ENCODE measurements around the gene NLRP3. TPM values are rescaled to one million over a fixed set of nuclear protein-coding genes. Genes with fewer than 3 reads are reported as not detected.
A peak's percentile ranks its signal among the peaks of the same experiment; 100 is the strongest.
"Not testable (repeated sequence)": the region's sequence is repeated elsewhere in the genome, so short reads cannot be mapped to it uniquely, and the experiment has no call there.

The NLRP3 gene
- total RNA-seq, 1 donor from 2014 or later, result 0.22 TPM

GRCh38 chr1:247370786-247371732, 44.9 kb upstream of the NLRP3 start:
- Mint-ChIP-seq H3K27me3 (ENCODE audit: low read depth) (no peaks in the 10 kb centered on the region), H3K4me3 (no peak overlapping the region), H3K36me3 (peaks cover 1% of the 10 kb centered on the region), H3K9me3 (peaks cover 7% of the 10 kb centered on the region), H3K27ac (peak overlapping the region; percentile 93), H3K4me1 (peaks cover 58% of the 10 kb centered on the region)
- DNase-seq (ENCODE audit: low spot score in 2 of 2, unreplicated experiment in 2 of 2), result peak; percentile 59 to 71
- TF ChIP-seq, protein P1, sequence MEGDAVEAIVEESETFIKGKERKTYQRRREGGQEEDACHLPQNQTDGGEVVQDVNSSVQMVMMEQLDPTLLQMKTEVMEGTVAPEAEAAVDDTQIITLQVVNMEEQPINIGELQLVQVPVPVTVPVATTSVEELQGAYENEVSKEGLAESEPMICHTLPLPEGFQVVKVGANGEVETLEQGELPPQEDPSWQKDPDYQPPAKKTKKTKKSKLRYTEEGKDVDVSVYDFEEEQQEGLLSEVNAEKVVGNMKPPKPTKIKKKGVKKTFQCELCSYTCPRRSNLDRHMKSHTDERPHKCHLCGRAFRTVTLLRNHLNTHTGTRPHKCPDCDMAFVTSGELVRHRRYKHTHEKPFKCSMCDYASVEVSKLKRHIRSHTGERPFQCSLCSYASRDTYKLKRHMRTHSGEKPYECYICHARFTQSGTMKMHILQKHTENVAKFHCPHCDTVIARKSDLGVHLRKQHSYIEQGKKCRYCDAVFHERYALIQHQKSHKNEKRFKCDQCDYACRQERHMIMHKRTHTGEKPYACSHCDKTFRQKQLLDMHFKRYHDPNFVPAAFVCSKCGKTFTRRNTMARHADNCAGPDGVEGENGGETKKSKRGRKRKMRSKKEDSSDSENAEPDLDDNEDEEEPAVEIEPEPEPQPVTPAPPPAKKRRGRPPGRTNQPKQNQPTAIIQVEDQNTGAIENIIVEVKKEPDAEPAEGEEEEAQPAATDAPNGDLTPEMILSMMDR (IDR thresholded peaks at IDR 0.05; ENCODE audit: unreplicated experiment), result no peak

- DNase-seq (ENCODE audit: low spot score in 2 of 2, unreplicated experiment in 2 of 2), result no peak
- H3K36me3 Mint-ChIP-seq, result peaks cover 1% of the 10 kb centered on the region
- peaks cover 61% of the 10 kb centered on the region for H3K4me1 Mint-ChIP-seq
- TF ChIP-seq, protein P1 (IDR thresholded peaks at IDR 0.05; ENCODE audit: unreplicated experiment), result no peak
- H3K4me3 Mint-ChIP-seq, result no peak overlapping the region
- peaks cover 7% of the 10 kb centered on the region for H3K9me3 Mint-ChIP-seq
- H3K27ac Mint-ChIP-seq, result peak overlapping the region; percentile 93
- H3K27me3 Mint-ChIP-seq (ENCODE audit: low read depth), result no peaks in the 10 kb centered on the region
These were observed 44.1 kb upstream of the NLRP3 start for GRCh38 chr1:247371801-247372259.

DNA sequence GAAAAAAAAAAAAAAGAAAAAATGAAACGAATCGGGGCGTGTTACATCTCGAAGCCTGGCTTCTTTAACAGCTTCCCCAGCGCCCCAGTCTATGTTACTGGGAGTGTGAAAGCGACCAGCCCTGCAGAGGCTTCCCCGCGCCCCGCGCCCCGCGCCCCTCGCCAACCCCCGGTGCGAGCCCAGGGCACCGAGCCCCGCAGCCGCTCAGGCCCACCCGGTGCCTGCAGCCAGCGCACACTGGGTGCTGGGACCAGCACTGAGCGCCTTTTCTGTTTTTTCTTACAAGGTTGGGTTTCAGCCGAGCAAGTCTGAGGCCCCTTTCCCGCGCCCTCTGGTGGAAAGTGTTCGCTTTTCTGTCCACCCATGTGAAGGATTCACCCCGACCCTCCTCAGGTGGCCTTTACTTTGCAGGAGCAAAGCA, 42.2 kb upstream of the NLRP3 start:
- H3K4me3 Mint-ChIP-seq, result no peak overlapping the region
- H3K4me1 Mint-ChIP-seq, result peaks cover 70% of the 10 kb centered on the region
- no peaks in the 10 kb centered on the region for H3K27me3 Mint-ChIP-seq (ENCODE audit: low read depth)
- TF ChIP-seq, protein P1 (IDR thresholded peaks at IDR 0.05; ENCODE audit: unreplicated experiment), result peak; percentile 59
- H3K9me3 Mint-ChIP-seq, result no peaks in the 10 kb centered on the region
- H3K36me3 Mint-ChIP-seq, result no peaks in the 10 kb centered on the region
- no peak for DNase-seq (ENCODE audit: low spot score in 2 of 2, unreplicated experiment in 2 of 2)
- no peak overlapping the region for H3K27ac Mint-ChIP-seq

DNA sequence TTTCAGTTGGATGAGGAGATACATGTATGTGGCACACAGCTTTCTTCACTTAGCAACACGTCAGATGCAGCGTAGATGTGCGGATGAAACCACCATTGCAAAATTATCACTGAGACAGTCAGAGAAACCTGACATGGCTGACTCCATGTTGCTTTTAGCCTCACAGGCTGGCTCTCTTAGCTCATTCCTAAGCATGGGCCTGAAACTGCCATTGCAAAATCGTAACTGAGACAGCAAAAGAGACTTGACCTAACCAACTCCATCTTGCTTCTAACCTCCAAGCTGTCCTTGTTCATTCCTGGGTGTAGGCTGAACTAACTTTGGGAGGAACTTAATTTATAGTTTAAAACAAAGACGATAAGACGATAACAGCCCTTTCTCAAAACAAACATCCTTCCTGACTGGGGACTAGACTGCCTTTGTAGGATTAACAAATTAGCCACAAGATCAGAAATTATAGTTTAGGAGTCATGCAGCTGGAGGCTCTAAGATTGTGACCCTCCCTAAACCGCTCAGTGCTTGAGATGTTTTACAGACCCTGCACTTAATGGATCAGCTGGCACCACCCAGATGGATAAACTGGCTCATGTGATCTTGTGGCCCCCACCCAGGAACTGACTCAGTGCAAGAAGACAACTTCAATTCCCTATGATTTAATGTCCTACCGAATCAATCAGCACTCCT, 41.2 kb upstream of the NLRP3 start:
- H3K4me3 Mint-ChIP-seq; DNase-seq (ENCODE audit: low spot score in 2 of 2, unreplicated experiment in 2 of 2); H3K36me3 Mint-ChIP-seq; H3K27me3 Mint-ChIP-seq (ENCODE audit: low read depth); H3K9me3 Mint-ChIP-seq: not testable (repeated sequence)
- H3K27ac Mint-ChIP-seq, result peak overlapping the region; percentile 15
- peaks cover 59% of the 10 kb centered on the region for H3K4me1 Mint-ChIP-seq

- Mint-ChIP-seq H3K36me3 (peaks cover 3% of the 10 kb centered on the region), H3K27ac (no peak overlapping the region), H3K4me3 (no peak overlapping the region), H3K4me1 (peaks cover 52% of the 10 kb centered on the region), H3K27me3 (ENCODE audit: low read depth) (no peaks in the 10 kb centered on the region), H3K9me3 (peaks cover 7% of the 10 kb centered on the region)
- DNase-seq (ENCODE audit: low spot score in 2 of 2, unreplicated experiment in 2 of 2), result no peak
- TF ChIP-seq, protein P1 (IDR thresholded peaks at IDR 0.05; ENCODE audit: unreplicated experiment), result no peak
These were observed 40.2 kb upstream of the NLRP3 start for GRCh38 chr1:247375747-247376146.

DNA sequence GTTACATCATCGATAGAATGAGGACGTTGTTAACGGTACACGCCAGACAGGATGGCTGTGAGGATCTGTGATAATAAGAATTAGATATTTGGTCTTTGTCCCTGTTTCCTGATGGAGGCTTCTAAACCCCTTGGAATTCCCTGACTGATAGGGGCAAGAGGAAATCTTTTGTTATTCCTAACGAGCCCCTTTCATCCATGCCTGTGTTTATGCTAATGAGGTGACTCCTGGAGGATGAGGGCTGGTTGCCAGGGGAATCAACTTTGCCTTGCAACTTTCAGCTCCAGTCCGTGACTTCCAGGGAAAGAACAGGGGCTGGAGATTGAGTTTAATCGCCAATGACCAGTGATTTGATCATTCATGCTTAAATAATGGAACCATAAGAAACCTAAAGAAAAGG, 39.3 kb upstream of the NLRP3 start:
- no peak for DNase-seq (ENCODE audit: low spot score in 2 of 2, unreplicated experiment in 2 of 2)
- no peak overlapping the region for H3K27ac Mint-ChIP-seq
- peaks cover 7% of the 10 kb centered on the region for H3K9me3 Mint-ChIP-seq
- peaks cover 43% of the 10 kb centered on the region for H3K4me1 Mint-ChIP-seq
- no peak overlapping the region for H3K4me3 Mint-ChIP-seq
- H3K36me3 Mint-ChIP-seq, result peaks cover 3% of the 10 kb centered on the region
- H3K27me3 Mint-ChIP-seq (ENCODE audit: low read depth), result no peaks in the 10 kb centered on the region
- TF ChIP-seq, protein P1 (IDR thresholded peaks at IDR 0.05; ENCODE audit: unreplicated experiment), result no peak

DNA sequence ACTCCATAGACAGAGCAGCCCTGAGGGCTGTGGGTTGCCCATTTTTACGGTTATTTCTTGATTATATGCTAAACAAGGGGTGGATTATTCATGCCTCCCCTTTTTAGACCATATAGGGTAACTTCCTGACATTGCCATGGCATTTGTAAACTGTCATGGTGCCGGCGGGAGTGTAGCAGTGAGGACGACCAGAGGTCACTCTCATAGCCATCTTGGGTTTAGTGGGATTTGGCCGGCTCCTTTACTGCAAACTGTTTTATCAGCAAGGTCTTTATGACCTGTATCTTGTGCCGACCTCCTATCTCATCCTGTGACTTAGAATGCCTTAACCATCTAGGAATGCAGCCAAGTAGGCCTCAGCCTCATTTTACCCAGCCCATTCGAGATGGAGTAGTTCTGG, 38.3 kb upstream of the NLRP3 start:
- not testable (repeated sequence) for H3K4me3 Mint-ChIP-seq; DNase-seq (ENCODE audit: low spot score in 2 of 2, unreplicated experiment in 2 of 2); H3K9me3 Mint-ChIP-seq; H3K36me3 Mint-ChIP-seq; H3K27me3 Mint-ChIP-seq (ENCODE audit: low read depth)
- Mint-ChIP-seq H3K27ac (peak overlapping the region; percentile 39), H3K4me1 (peaks cover 35% of the 10 kb centered on the region)

Measured in mesothelial cell of epicardium (in vitro differentiated cells).